Activated effector memory CD4-positive, alpha-beta T cell treated with Interleukin-2 at 50 U/mL for 16 hours (primary cell): ENCODE results near the gene ALDH3B1.

Source experiments
- DNase-seq: peaks from one replicate; pipeline ENCODE4 v3.0.0-alpha.2; 2020

The ALDH3B1 gene

DNA sequence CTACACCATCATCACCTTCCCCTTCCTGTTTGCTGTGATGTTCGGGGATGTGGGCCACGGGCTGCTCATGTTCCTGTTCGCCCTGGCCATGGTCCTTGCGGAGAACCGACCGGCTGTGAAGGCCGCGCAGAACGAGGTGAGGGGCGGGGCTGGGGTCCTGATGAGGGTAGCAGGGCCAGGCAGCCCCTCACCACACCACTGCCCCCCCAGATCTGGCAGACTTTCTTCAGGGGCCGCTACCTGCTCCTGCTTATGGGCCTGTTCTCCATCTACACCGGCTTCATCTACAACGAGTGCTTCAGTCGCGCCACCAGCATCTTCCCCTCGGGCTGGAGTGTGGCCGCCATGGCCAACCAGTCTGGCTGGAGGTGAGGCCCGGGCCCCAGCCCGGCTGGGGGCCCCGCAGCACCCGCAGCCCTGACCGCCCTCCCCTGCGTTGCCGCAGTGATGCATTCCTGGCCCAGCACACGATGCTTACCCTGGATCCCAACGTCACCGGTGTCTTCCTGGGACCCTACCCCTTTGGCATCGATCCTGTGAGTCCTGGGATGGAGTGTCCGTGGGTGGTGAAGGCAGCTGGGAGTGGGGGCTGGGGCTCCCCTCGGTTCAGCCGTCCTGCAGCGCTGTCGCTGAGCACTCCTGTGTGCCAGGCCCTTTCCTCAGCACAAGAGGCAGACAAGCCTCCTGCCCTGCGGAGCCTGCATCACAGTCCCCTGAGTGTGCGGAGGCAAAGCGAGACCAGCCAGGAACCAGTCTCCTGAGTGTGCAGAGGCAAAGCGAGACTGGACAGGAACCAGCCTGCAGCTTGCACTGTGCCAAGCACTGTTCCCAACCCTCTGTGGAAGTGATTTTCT is 37.5 kb downstream of the ALDH3B1 start:
- no peak for DNase-seq

DNA sequence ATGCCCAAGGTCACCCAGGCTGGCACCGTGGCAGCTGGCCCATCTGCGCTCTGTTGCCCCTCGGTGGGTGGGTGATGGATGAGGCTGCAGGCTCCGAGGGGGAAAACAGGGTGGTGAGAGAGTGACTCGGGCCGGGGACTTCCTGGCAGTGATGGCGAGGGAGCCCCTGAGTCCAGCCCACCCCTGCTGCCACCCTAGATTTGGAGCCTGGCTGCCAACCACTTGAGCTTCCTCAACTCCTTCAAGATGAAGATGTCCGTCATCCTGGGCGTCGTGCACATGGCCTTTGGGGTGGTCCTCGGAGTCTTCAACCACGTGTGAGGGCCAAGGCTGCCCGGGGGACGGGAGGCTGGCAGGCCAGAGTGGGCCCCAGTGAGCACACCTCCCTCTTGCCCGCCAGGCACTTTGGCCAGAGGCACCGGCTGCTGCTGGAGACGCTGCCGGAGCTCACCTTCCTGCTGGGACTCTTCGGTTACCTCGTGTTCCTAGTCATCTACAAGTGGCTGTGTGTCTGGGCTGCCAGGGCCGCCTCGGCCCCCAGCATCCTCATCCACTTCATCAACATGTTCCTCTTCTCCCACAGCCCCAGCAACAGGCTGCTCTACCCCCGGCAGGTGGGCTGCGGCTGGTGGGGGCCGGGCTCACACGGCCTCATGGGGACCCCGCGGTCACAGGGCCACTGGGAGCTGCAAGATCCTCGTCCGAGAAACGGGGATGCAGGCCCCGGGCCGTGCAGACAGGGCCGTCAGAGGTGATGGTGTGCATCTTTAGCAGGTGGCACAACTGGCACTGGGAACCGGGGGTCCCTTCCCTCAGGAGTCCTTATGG is 38.8 kb downstream of the ALDH3B1 start:
- DNase-seq = no peak

GRCh38 chr11:68049509-68050370 is 39.6 kb downstream of the ALDH3B1 start:
- DNase-seq = no peak

DNA sequence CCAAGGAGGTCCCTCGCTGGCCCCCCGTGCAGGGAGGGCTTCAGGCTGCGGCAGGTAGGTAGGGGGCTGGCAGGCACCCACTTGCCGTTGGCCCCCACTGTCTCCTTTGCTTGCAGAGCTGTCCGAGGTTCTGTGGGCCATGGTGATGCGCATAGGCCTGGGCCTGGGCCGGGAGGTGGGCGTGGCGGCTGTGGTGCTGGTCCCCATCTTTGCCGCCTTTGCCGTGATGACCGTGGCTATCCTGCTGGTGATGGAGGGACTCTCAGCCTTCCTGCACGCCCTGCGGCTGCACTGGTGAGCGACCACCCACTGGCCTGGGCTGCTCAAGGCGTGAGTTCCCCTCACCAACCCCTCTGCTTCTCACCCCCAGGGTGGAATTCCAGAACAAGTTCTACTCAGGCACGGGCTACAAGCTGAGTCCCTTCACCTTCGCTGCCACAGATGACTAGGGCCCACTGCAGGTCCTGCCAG is 40.3 kb downstream of the ALDH3B1 start:
- DNase-seq = no peak

DNA sequence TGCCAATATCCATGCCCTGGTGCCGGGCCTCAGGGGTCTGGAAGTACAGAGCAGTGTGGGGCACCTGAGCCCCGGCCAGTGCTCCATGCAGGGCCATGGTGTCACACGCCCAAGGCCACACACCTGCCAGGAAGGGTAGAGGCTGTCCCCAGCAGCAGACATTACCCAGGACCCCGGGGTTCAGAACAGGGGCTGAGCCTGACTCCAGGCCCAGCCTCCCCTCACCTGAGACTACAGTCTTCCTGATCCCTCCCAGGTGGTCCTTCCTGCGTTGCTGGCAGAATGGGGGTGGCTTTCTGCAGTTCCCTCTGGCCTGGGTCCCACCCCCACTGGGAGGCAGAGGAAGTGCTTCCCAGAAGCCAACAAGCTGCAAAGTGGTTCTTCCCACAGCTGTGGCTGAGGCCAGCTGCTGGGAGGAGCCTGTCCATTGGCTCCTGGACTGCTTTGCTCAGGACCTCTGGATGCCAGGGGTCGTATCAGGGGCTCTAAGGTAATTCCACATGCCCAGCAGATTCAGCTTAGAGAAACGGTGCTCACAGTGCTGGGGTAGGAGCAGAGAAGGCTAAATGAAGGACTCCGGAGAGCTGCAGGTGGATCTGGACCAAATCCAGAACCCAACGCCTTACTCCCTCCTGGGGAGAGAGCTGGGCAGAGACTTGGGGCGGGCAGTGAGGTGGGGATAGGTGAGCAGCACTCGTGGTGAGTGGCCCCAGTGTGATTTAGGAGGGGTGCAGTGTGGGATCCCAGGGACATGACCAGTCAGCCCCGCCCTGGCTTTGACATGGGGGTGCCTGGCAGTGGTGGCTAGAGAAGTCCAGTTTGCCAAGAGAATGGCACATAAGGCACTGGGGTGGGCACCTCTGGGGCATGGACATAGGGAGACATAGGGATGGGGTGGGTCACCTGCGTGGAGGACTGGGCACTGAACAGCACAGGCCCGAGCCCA is 41.3 kb downstream of the ALDH3B1 start:
- DNase-seq = no peak

DNA sequence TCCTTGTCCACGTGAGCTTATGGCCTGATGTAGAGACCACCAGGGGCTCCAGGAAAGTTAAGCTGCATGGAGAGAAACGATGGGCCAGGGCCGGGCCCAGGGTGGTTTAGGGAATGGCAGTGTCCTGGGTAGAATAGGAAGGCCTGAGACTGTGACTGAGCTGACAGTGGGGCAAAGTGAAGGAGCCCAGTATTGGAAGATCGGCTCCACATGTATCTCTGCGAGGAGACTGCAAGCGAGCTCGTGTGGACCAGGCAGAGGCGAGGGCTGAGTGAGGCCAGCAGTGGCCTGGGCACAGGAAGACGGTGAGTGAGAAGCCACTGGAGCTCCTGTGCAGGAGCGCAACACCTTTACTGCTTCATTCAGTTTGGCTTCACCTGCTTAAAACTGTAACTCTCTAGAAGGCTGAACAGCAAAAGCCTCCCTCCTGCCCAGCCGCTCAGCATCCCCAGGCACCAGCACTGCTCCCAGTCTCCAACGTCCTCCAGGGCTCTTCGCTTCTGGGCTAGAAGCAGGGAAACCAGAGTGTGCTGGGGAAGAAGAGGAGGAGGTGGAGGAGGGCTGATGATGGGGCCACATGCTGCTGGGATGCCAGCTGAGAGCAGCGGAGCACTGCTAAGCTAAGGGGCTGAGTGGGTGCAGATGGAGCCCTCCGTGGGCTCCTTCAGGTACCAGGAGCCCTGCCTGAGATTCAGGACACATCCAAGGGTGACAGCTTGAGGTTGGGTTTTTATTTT is 42.2 kb downstream of the ALDH3B1 start:
- DNase-seq = no peak

- no peak for DNase-seq
Measured at GRCh38 chr11:68053117-68053516, 43.0 kb downstream of the ALDH3B1 start.

DNA sequence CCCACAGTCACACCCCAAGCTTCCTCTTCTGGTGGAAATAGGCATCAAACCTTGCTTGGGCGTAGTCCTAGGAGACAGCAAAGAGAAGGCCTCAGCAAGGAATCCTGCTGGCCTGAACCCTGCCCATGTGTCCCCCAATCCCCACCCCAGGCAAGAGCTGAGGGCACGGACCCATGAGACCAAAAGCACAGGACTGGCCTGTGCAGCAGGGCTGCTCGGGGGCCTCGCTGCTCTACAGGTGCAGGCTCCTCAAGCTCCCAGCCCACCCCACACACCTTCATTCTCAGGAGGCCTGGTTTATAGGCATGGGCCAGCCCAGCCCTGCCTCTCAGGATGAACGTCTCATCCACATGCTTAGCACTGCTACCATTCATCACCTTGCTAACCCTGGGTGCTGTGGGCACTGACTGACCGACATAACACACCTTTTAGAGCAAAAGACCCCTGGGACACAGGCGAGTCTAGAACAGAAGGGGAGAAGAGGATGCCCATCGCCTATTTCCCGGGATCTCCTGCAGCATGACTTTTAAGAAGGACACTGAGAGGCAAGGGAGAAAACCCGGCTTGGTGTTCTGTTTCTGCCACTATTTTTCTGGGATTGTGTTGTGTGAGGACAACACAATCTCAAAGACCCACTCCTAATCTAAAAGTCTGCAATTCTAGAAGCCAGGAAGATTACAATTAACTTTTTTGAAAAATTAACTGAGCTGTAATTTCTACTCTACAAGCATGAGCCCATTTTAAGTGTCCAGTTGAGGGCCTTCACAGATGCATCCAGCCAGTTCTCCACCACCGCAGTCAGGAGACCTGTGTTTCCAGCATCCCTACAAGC is 44.1 kb downstream of the ALDH3B1 start:
- DNase-seq = no peak

GRCh38 chr11:68056317-68057285 is 46.5 kb downstream of the ALDH3B1 start:
- DNase-seq = no peak

DNA sequence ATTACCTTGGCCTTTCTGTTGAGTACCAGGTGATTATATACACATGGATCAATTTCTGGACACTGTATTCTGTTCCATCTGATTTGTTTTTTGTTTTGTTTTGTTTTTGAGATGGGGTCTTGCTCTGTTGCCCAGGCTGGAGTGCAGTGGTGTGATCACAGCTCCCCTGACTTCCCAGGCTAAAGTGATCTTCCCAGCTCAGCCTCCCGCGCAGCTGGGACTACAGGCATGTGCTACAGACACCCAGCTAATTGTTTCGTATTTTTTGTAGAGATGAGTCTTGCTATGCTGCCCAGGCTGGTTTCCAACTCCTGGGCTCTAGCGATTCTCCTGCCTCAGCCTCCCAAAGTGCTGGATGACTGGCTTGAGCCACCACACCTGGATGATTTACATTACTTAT is 47.7 kb downstream of the ALDH3B1 start:
- no peak for DNase-seq

DNA sequence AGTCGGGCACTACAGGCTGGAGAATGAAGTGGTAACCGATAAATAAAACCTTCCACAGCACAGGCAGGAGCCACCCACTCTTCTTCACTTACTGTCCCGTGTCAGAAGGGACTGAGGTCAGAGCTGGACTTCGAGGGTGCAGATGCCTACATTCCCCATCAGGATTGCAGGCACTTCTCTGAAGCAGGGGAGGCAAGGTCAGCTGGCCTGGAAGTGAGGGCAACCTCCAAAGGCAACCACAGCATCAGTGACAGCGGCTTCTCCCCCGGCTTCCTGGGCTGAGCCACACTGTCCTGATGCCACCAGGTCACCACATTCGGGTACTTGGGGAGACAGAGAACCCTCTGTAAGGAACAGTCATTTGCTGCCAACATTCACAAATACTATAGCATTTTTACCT is 51.4 kb downstream of the ALDH3B1 start:
- no peak for DNase-seq

DNA sequence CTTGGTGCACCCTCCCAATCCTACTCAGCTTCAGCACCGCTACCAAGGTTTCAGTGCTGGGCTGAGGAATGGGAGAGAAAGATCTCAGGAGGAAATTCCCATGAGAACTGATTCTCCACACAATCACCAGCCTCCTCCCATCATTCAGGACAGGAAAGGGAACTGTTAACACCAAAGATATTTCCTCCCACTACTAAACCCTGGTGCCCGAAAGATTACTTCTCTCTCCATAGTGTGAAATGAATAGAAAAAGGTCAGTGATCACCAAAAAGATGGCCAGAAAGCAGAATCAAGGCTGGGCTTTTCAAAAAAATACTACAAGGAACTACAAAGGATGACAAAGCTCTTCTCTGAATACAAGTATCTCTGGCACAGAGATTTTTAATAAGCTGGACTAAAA is 54.8 kb downstream of the ALDH3B1 start:
- DNase-seq = no peak

GRCh38 chr11:68065841-68066240 is 55.7 kb downstream of the ALDH3B1 start:
- DNase-seq = no peak

GRCh38 chr11:68066742-68067141 is 56.6 kb downstream of the ALDH3B1 start:
- no peak for DNase-seq

DNA sequence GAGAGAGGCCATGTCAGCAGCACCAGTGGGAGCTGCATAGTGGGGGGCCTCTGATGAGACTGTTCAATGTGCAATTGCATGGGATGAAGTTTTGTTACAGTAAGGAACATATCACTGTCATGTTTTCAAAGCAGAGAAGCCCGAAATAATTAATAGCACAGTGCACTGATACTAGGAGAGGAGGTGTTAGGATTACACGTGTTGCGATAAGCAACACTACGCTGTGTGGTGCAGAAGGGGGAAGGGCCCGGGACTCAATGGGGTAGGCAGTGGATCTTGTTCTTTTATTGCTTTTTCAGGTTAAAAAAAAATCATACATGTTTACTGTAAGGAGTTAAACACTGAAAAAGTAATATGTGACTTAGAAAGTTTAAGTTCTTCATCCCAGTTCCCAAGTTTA is 57.9 kb downstream of the ALDH3B1 start:
- DNase-seq = no peak

GRCh38 chr11:68071281-68072048 is 61.3 kb downstream of the ALDH3B1 start:
- DNase-seq = no peak

- no peak for DNase-seq
Measured at GRCh38 chr11:68074584-68075352, 64.6 kb downstream of the ALDH3B1 start.
